Activated naive CD8-positive, alpha-beta T cell (primary cell): Measurements from ENCODE around the gene BRD2.

ENCODE experiments used
- H3K27ac Mint-ChIP-seq: one replicate; pipeline ENCODE4 v1.8.0; 2021; ENCODE audit warnings: mixed read lengths
- H3K27me3 Mint-ChIP-seq: one replicate; pipeline ENCODE4 v1.8.0; 2021; ENCODE audit warnings: mixed read lengths
- H3K36me3 Mint-ChIP-seq: one replicate; pipeline ENCODE4 v1.8.0; 2021; ENCODE audit warnings: mixed read lengths
- H3K4me1 Mint-ChIP-seq: one replicate; pipeline ENCODE4 v1.8.0; 2021; ENCODE audit warnings: low read depth, mixed read lengths
- H3K4me3 Mint-ChIP-seq: one replicate; pipeline ENCODE4 v1.8.0; 2021; ENCODE audit warnings: mild to moderate bottlenecking, mixed read lengths
- H3K9me3 Mint-ChIP-seq: one replicate; pipeline ENCODE4 v1.8.0; 2021; ENCODE audit warnings: low read depth, mixed read lengths

BRD2 gene

GRCh38 chr6:32943864-32944649 lies 24.3 kb upstream of the BRD2 start:
- H3K27me3 Mint-ChIP-seq: no peaks in the 10 kb centered on the region
- peak overlapping the region; percentile 86 for H3K4me3 Mint-ChIP-seq
- peak overlapping the region; percentile 91 for H3K27ac Mint-ChIP-seq
- H3K36me3 Mint-ChIP-seq: no peaks in the 10 kb centered on the region
- H3K4me1 Mint-ChIP-seq: peaks cover 70% of the 10 kb centered on the region
- H3K9me3 Mint-ChIP-seq: no peaks in the 10 kb centered on the region

DNA sequence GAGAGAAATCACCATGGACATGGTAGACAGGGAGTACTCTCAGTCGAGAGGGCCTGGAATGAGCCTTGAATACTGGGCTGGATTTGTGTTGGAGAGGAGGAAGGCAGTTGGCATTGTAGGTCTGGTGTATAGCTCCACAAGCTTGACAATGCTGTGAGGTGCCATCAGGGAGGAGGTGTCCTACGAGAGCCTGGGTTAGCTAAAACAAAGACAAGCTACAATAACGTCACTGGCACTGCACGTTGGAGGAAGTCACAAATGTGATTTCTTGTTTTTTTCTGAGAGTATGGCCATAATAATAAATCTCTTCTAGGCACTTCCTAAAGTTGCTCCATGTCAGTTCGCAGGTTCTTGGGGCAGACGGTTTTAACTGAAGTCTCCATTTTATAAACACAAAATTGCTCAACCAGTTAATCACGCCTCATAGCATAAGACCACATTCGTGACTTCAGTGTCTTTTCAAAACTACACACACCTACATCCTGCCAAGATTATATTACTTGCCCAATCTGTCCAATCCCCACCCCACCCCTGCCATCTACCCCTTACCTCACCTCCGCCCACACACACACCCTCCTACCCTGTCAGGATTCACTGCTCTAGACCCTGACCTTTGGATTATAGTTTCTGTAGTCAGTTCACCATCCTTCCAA lies 23.2 kb upstream of the BRD2 start:
- Mint-ChIP-seq H3K4me3 (peak overlapping the region; percentile 86), H3K27ac (peak overlapping the region; percentile 91), H3K27me3 (no peaks in the 10 kb centered on the region), H3K36me3 (no peaks in the 10 kb centered on the region), H3K9me3 (no peaks in the 10 kb centered on the region), H3K4me1 (peaks cover 71% of the 10 kb centered on the region)

DNA sequence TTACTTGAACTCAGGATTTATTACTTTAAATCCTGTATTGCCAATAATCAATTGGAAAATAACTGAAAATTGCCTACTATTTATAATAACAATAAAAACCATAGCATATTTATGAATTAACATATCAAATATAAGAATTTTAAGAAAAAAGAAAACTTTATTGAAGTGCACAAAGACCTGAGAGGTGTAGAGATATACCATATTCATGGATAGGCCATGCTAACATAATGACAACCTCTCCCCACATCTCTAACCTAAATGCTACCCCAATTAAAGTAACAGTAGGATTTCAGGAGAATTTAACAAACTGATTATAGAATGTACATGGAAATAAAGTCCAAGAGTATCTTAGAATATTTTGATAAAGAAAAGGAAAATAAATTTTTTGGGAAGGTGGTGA lies 22.4 kb upstream of the BRD2 start:
- no peaks in the 10 kb centered on the region for H3K36me3 Mint-ChIP-seq
- peak overlapping the region; percentile 33 for H3K4me3 Mint-ChIP-seq
- H3K27ac Mint-ChIP-seq: peak overlapping the region; percentile 91
- no peaks in the 10 kb centered on the region for H3K27me3 Mint-ChIP-seq
- H3K4me1 Mint-ChIP-seq: peaks cover 66% of the 10 kb centered on the region
- no peaks in the 10 kb centered on the region for H3K9me3 Mint-ChIP-seq

- no peaks in the 10 kb centered on the region for H3K9me3 Mint-ChIP-seq
- no peaks in the 10 kb centered on the region for H3K36me3 Mint-ChIP-seq
- peaks cover 56% of the 10 kb centered on the region for H3K4me1 Mint-ChIP-seq
- H3K27ac Mint-ChIP-seq: no peak overlapping the region
- no peak overlapping the region for H3K4me3 Mint-ChIP-seq
- no peaks in the 10 kb centered on the region for H3K27me3 Mint-ChIP-seq
Observed at GRCh38 chr6:32946893-32947292, 21.5 kb upstream of the BRD2 start.

DNA sequence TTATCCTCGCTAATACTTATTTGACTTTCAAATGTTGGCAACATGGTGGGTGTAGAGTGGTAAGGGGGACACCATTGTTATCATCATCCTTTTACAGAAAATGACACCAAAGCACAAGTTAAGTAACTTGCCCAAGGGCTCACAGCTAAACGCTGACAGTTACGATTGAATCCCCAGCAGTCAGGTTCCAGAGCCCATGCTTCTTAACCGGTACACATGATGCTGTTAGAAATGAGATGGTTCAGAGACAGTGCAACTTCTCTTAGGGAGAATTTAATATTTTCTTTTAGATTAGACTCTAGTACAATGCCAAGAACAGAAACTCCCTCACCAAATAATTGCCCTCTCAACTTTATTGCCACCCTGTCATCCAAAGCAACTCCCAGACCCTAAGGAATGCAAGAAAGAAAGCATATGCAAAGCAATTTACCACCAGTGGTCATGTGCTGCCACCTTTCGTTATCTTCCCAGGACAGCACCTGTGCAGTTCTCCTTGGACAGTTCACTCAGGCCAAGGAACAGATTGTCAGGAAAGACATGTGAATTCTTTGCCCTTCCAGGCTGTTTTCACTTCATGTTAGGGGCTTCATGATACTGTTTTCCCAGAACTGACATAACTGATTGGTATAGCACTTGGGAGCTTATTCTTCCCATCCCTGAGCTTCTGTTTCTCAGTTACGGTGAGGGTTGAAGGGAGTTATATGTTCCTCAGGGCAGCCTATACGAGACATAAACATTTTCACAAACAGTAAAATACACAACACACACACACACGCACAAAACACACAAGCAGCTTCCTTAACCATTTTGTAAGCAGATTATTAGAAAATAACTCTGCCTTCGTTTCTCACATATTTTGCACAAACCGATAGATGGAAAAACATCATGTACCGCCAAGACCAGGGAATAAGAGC lies 20.6 kb upstream of the BRD2 start:
- H3K27me3 Mint-ChIP-seq: no peaks in the 10 kb centered on the region
- H3K27ac Mint-ChIP-seq: no peak overlapping the region
- H3K4me1 Mint-ChIP-seq: peaks cover 55% of the 10 kb centered on the region
- no peaks in the 10 kb centered on the region for H3K36me3 Mint-ChIP-seq
- H3K4me3 Mint-ChIP-seq: no peak overlapping the region
- H3K9me3 Mint-ChIP-seq: no peaks in the 10 kb centered on the region

- H3K4me1 Mint-ChIP-seq: peaks cover 56% of the 10 kb centered on the region
- H3K9me3 Mint-ChIP-seq: no peaks in the 10 kb centered on the region
- H3K4me3 Mint-ChIP-seq: no peak overlapping the region
- H3K27me3 Mint-ChIP-seq: no peaks in the 10 kb centered on the region
- H3K27ac Mint-ChIP-seq: no peak overlapping the region
- no peaks in the 10 kb centered on the region for H3K36me3 Mint-ChIP-seq
Observed at GRCh38 chr6:32949113-32949512, 19.3 kb upstream of the BRD2 start.

- Mint-ChIP-seq H3K9me3 (no peaks in the 10 kb centered on the region), H3K36me3 (no peaks in the 10 kb centered on the region)
Observed at GRCh38 chr6:32950010-32950409, 18.4 kb upstream of the BRD2 start.

DNA sequence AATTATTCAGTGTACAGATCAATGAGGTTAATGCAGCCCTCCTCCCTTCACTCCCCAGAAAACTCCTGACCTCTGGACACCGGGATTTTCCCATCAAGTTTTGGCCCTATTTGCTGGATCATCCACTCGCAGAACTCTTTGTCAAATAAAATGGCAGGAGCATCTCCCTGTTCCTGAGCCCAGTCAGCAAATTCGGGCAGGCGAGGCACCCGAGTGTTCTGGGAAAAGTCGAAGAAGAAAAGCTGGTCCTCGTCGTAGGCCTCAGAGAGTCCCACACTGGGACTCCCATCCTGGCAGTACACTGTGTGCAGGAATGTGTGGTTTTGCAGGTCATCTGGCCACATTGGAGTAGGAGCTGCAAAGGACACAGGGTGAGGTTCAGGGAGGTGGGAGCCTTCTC lies 17.9 kb upstream of the BRD2 start:
- peak overlapping the region; percentile 20 for H3K4me3 Mint-ChIP-seq
- peaks cover 56% of the 10 kb centered on the region for H3K4me1 Mint-ChIP-seq
- H3K27ac Mint-ChIP-seq: no peak overlapping the region
- H3K36me3 Mint-ChIP-seq: no peaks in the 10 kb centered on the region
- H3K9me3 Mint-ChIP-seq: no peaks in the 10 kb centered on the region
- H3K27me3 Mint-ChIP-seq: no peaks in the 10 kb centered on the region

More at GRCh38 chr6:32950010-32950409, 18.4 kb upstream of the BRD2 start:
- H3K27me3 Mint-ChIP-seq: no peaks in the 10 kb centered on the region
- H3K27ac Mint-ChIP-seq: no peak overlapping the region
- H3K4me1 Mint-ChIP-seq: peaks cover 56% of the 10 kb centered on the region
- H3K4me3 Mint-ChIP-seq: peak overlapping the region; percentile 20

GRCh38 chr6:32952817-32953739 lies 15.3 kb upstream of the BRD2 start, which contains the start of gene HLA-DMA:
HLA-DMA (minus strand) TSS chr6:32953097; CDS start chr6:32953036, 61 bp downstream.
- Mint-ChIP-seq H3K4me1 (peaks cover 56% of the 10 kb centered on the region), H3K4me3 (peak within 1 kb of the TSS; percentile 82), H3K9me3 (no peaks in the 10 kb centered on the region), H3K36me3 (peaks cover 3% of the 10 kb centered on the region), H3K27ac (peak within 1 kb of the TSS; percentile 87), H3K27me3 (no peaks in the 10 kb centered on the region)

GRCh38 chr6:32953775-32954174 lies 14.6 kb upstream of the BRD2 start:
- no peaks in the 10 kb centered on the region for H3K9me3 Mint-ChIP-seq
- H3K36me3 Mint-ChIP-seq: peaks cover 3% of the 10 kb centered on the region
- no peaks in the 10 kb centered on the region for H3K27me3 Mint-ChIP-seq
- H3K4me1 Mint-ChIP-seq: peaks cover 56% of the 10 kb centered on the region
- no peak overlapping the region for H3K27ac Mint-ChIP-seq
- H3K4me3 Mint-ChIP-seq: no peak overlapping the region

GRCh38 chr6:32954267-32954666 lies 14.1 kb upstream of the BRD2 start:
- H3K36me3 Mint-ChIP-seq: peaks cover 3% of the 10 kb centered on the region
- H3K27me3 Mint-ChIP-seq: no peaks in the 10 kb centered on the region
- H3K9me3 Mint-ChIP-seq: no peaks in the 10 kb centered on the region
- peaks cover 54% of the 10 kb centered on the region for H3K4me1 Mint-ChIP-seq
- H3K4me3 Mint-ChIP-seq: no peak overlapping the region
- peak overlapping the region; percentile 17 for H3K27ac Mint-ChIP-seq

- peak overlapping the region; percentile 66 for H3K4me3 Mint-ChIP-seq
- H3K9me3 Mint-ChIP-seq: no peaks in the 10 kb centered on the region
- H3K4me1 Mint-ChIP-seq: peaks cover 46% of the 10 kb centered on the region
- no peaks in the 10 kb centered on the region for H3K27me3 Mint-ChIP-seq
- peaks cover 8% of the 10 kb centered on the region for H3K36me3 Mint-ChIP-seq
- peak overlapping the region; percentile 62 for H3K27ac Mint-ChIP-seq
Observed at GRCh38 chr6:32954986-32955802, 13.2 kb upstream of the BRD2 start.

DNA sequence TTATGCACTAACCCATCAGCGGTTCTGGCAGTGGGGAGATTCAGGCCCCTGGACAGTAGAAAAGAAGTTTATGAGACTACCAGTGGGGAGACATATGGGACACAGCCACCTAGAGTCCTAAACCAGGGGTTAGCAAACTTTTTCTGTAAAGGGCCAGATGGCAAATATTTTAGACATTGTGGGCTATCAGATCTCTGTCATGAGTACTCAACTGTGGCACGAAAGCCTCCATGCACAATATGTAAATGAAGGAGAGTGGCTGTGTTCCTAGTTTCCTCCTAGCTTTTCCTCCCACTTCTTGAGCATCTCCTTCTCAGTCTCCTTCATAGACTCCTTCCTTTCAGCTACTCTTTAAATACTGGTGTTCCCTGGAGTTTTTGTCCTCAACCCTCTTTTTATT lies 12.2 kb upstream of the BRD2 start:
- no peak overlapping the region for H3K27ac Mint-ChIP-seq
- H3K9me3 Mint-ChIP-seq: no peaks in the 10 kb centered on the region
- no peak overlapping the region for H3K4me3 Mint-ChIP-seq
- H3K4me1 Mint-ChIP-seq: peaks cover 51% of the 10 kb centered on the region
- H3K36me3 Mint-ChIP-seq: peaks cover 8% of the 10 kb centered on the region
- H3K27me3 Mint-ChIP-seq: no peaks in the 10 kb centered on the region
